Tibial artery (tissue), 4 donors: ENCODE measurements around the gene SPNS2.

Experiments
- DNase-seq, 2 donors: peaks; one replicate each; pipeline ENCODE4 v3.0.0-alpha.2; 2019
- H3K27ac ChIP-seq, 2 donors: fragments of 200-600 bp; sonication (generic) in 1 of 2; 1 replicate in 1 of 2; 2 replicates in 1 of 2; pipeline ENCODE4 v1.5.1; 2018 to 2019; ENCODE audit warnings: mild to moderate bottlenecking in 1 of 2
- H3K27me3 ChIP-seq, 2 donors: fragments of 200-600 bp; sonication (generic) in 1 of 2; one replicate each; pipeline versions ENCODE4 v1.5.1 to v1.6.0; 2016 to 2019
- H3K36me3 ChIP-seq, 3 donors: fragments of 200-600 bp; sonication (generic) in 2 of 3; one replicate each; pipeline ENCODE4 v1.5.1; 2016 to 2019; ENCODE audit warnings: mild to moderate bottlenecking in 2 of 3
- H3K4me1 ChIP-seq, 4 donors: fragments of 200-600 bp; sonication (generic) in 2 of 4; 1 replicate in 3 of 4; 2 replicates in 1 of 4; pipeline ENCODE4 v1.5.1; 2016 to 2019
- H3K4me3 ChIP-seq, 2 donors: fragments of 200-600 bp; sonication (generic) in 1 of 2; 1 replicate in 1 of 2; 2 replicates in 1 of 2; pipeline ENCODE4 v1.5.1; 2018 to 2019; ENCODE audit warnings: mild to moderate bottlenecking in 2 of 2
- H3K9me3 ChIP-seq, 3 donors: fragments of 200-600 bp; sonication (generic) in 1 of 3; one replicate each; pipeline ENCODE4 v1.5.1; 2016 to 2019
- CTCF ChIP-seq, 2 experiments: fragments of 200-600 bp in 1 of 2; fragments of 450-650 bp in 1 of 2; IDR thresholded peaks; one replicate each; pipeline ENCODE4 v1.5.1; 2017 to 2019; ENCODE audit warnings: antibody characterized with exemption in 2 of 2, mild to moderate bottlenecking in 1 of 2, moderate library complexity in 1 of 2
- intact Hi-C: fragments of 100-400 bp; cut with DNase I; formaldehyde crosslinking; loops from one replicate; pipeline ENCODE4 v1.15.0; 2023; ENCODE audit warnings: low total_unique reads

The SPNS2 gene

GRCh38 chr17:4532860-4533522 lies 34.3 kb downstream of the SPNS2 start:
- Histone ChIP-seq H3K4me3 (no peak overlapping the region), H3K9me3 (no peaks in the 10 kb centered on the region), H3K4me1 (peaks cover 10 to 40% (median 23%) of the 10 kb centered on the region in 4 donors), H3K36me3 (peaks cover 0 to 4% (median 0%) of the 10 kb centered on the region in 3 donors), H3K27ac (no peak overlapping the region), H3K27me3 (peaks cover 0 to 6% of the 10 kb centered on the region in 2 donors)
- TF ChIP-seq CTCF (IDR thresholded peaks at IDR 0.05) = no peak
- intact Hi-C loops = loop anchor here (5.0 kb wide), 1 partner anchor 691 kb away; no protein-coding TSS in a partner anchor
- DNase-seq = no peak

GRCh38 chr17:4533523-4534504 lies 35.1 kb downstream of the SPNS2 start:
- intact Hi-C loops = loop anchor here (5.0 kb wide), 1 partner anchor 692 kb away; no protein-coding TSS in a partner anchor

GRCh38 chr17:4534515-4534914 lies 35.8 kb downstream of the SPNS2 start:
- Histone ChIP-seq H3K4me1 (peaks cover 10 to 50% (median 32%) of the 10 kb centered on the region in 4 donors), H3K9me3 (no peaks in the 10 kb centered on the region), H3K27ac (no peak overlapping the region), H3K36me3 (peaks cover 0 to 19% (median 11%) of the 10 kb centered on the region in 3 donors), H3K4me3 (no peak overlapping the region), H3K27me3 (peaks cover 0 to 6% of the 10 kb centered on the region in 2 donors)
- intact Hi-C loops = loop anchor here (5.0 kb wide), 1 partner anchor 692 kb away; no protein-coding TSS in a partner anchor
- no peak for TF ChIP-seq CTCF (IDR thresholded peaks at IDR 0.05)
- no peak for DNase-seq

More at GRCh38 chr17:4533523-4534504, 35.1 kb downstream of the SPNS2 start:
- H3K36me3 ChIP-seq = peaks cover 0 to 12% (median 4%) of the 10 kb centered on the region in 3 donors
- no peaks in the 10 kb centered on the region for H3K9me3 ChIP-seq
- peaks cover 0 to 6% of the 10 kb centered on the region in 2 donors for H3K27me3 ChIP-seq
- H3K4me3 ChIP-seq = no peak overlapping the region
- H3K4me1 ChIP-seq = peaks cover 10 to 48% (median 31%) of the 10 kb centered on the region in 4 donors
- TF ChIP-seq CTCF (IDR thresholded peaks at IDR 0.05) = no peak
- H3K27ac ChIP-seq = no peak overlapping the region
- no peak for DNase-seq

GRCh38 chr17:4534928-4535666 lies 36.4 kb downstream of the SPNS2 start:
- no peak for TF ChIP-seq CTCF (IDR thresholded peaks at IDR 0.05)
- DNase-seq = no peak
- H3K27ac ChIP-seq = no peak overlapping the region
- peaks cover 0 to 6% of the 10 kb centered on the region in 2 donors for H3K27me3 ChIP-seq
- peaks cover 0 to 25% (median 17%) of the 10 kb centered on the region in 3 donors for H3K36me3 ChIP-seq
- H3K4me1 ChIP-seq = peaks cover 10 to 53% (median 32%) of the 10 kb centered on the region in 4 donors
- intact Hi-C loops = loop anchor here (5.0 kb wide), 1 partner anchor 693 kb away; no protein-coding TSS in a partner anchor
- no peak overlapping the region for H3K4me3 ChIP-seq
- H3K9me3 ChIP-seq = no peaks in the 10 kb centered on the region
